ENCODE results near the gene LMF1.
A peak's percentile ranks its signal among the peaks of the same experiment; 100 is the strongest.
"Not testable (repeated sequence)": the region's sequence is repeated elsewhere in the genome, so short reads cannot be mapped to it uniquely, and the experiment has no call there.

The LMF1 gene

DNA sequence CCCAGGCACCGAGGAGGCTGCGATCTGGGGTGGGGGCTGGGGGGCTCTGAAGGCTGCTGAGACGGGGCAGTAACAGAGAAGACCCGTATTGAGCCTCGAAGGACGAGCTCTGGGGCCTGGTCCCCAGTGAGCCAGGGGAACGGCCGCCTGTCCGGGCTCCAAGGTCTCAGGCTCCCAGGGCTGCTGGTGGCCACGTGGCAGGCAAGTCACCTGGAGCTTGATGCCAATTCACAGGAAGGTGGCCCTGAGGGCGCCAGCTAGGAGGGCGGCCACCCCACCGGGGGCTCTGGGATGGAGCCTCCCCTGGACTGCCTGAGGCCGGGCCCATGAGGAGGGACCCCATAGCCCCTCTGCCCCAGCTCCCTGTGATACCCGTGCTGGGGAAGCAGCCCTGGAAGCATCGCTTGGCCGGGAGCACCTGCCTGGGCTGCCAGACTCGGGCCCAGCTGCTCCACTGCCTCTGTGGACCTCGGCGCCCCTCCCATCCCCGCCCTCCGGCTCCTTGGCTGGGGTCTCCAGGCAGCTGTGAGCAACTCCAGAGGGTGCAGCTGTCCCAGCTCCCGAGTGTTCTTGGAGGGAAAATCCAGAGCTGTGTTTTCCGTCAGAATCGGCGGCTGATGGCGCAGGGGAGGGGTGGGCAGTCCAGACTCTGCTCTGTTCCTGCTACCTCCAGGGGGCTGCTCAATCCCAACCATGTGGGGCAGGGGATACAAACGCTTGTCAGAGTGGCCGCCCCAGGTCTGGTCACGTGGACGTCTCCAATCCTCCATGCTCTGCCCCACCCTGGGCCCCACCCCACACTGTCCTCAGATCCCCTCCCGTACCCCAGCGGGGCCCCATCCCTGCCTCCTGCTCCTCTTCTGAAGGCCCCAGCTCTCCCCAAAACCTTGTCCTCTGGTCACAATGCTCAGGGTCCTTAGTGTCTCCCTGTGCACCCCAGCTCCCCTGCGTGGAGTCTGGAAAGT, 103.1 kb downstream of the LMF1 start:
- DNase-seq (ENCODE audit: low spot score), result no peak

- DNase-seq (ENCODE audit: low spot score), result no peak
Measured at GRCh38 chr16:866252-866896, 104.4 kb downstream of the LMF1 start.

DNA sequence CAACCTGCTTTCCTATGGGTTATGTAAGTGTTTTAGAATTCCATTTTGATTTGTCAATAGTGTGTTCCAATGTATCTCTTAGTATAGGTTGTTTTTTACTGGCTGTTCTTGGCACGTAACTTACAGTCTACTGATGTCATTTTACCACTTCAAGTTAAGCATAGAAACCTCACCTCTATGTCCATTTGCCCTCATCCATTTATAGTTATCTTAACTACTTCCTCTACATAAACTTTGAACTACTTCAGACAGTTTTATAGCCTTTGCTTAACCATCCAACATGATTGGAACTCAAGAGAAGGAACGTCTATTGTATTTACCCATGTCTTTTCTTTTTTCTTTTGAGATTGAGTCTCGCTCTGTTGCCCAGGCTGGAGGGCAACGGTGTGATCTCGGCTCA, 105.8 kb downstream of the LMF1 start:
- no peak for DNase-seq (ENCODE audit: low spot score)

DNA sequence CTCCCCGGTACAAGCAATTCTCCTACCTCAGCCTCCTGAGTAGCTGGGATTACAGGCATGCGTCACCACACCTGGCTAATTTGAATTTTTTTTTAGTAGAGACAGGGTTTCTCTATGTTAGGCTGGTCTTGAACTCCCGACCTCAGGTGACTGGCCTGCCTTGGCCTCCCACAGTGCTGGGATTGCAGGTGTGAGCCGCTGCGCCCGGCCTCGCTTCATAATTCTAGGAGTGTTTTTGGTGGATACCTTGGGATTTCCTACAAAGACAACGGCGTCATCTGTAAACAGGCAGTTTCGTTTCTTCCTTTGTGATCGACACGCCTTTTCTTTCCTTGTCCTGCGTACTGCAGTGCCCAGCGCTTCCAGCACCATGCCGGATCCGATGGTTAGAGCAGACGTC, 109.3 kb downstream of the LMF1 start:
- DNase-seq (ENCODE audit: low spot score), result no peak

DNA sequence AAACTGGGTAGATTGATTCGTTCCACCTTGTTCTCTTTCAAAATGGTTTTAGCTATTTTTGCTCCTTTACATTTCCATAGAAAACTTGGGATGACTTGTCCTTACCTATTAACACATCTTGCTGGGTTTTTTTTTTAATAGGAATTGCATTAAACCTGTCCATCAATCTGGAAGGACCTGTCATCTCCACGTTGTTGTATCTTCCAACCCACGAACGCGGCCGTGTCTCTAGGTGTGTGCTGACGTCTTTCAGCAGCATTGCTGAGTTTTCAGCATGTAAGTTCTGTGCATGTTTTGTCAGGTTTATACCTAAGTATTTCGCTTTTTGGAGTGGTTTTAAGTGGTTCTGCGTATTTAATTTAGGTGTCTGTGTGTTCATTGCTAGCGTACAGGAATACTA, 109.9 kb downstream of the LMF1 start:
- DNase-seq (ENCODE audit: low spot score), result no peak

- DNase-seq (ENCODE audit: low spot score), result not testable (repeated sequence)
Measured at GRCh38 chr16:858971-859370, 111.8 kb downstream of the LMF1 start.

DNA sequence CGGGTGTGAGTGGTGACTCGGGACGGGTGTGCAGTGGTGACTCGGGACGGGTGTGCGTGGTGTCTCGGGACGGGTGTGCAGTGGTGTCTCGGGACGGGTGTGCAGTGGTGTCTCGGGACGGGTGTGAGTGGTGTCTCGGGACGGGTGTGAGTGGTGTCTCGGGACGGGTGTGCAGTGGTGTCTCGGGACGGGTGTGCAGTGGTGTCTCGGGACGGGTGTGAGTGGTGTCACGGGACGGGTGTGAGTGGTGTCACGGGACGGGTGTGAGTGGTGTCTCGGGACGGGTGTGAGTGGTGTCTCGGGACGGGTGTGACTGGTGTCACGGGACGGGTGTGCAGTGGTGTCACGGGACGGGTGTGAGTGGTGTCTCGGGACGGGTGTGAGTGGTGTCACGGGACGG, 112.3 kb downstream of the LMF1 start:
- not testable (repeated sequence) for DNase-seq (ENCODE audit: low spot score)

DNA sequence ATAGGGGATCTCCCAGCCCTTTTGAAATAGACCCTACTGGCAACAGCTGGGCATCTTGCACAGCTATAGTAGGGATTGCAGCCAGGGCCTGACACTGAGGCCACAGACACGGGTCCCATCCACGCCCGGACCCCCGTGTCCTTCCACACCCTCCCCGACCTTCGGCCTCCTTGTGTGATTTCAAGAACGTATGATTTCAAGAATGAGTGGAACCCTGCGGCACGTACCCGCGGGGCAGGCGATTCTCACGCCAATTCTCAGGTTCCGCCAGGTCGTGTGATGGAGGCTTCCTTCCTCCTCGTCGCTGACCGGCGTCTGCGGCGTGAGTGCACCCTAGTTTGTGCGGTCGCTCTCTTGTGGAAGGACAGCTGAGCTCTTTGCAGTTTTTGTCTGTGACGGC, 114.0 kb downstream of the LMF1 start:
- DNase-seq (ENCODE audit: low spot score), result no peak

- no peak for DNase-seq (ENCODE audit: low spot score)
Measured at GRCh38 chr16:856101-856500, 114.7 kb downstream of the LMF1 start.

GRCh38 chr16:855471-855870, 115.3 kb downstream of the LMF1 start:
- no peak for DNase-seq (ENCODE audit: low spot score)

GRCh38 chr16:854808-855410, 115.9 kb downstream of the LMF1 start:
- no peak for DNase-seq (ENCODE audit: low spot score)

GRCh38 chr16:853981-854807, 116.6 kb downstream of the LMF1 start:
- no peak for DNase-seq (ENCODE audit: low spot score)

DNA sequence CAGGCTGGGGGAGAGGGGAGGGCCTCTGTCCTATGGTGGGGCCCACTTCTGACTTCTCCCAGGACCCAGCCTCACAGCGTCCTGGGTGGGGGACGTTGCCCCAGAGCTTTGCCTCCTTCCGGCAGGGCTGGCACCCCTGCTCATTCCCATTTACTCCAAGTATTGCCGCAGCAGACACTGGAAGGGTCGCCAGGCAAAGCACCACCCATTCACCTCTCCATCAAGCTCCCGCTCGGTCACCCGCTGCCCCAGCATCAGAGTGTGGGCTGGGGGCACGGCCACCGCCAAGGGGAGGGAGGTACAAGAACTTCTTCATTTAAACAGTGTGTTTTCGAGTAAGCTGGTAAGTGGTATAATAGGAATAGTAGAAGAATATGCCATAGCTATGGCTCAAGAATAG, 117.5 kb downstream of the LMF1 start:
- DNase-seq (ENCODE audit: low spot score), result peak; percentile 15

DNA sequence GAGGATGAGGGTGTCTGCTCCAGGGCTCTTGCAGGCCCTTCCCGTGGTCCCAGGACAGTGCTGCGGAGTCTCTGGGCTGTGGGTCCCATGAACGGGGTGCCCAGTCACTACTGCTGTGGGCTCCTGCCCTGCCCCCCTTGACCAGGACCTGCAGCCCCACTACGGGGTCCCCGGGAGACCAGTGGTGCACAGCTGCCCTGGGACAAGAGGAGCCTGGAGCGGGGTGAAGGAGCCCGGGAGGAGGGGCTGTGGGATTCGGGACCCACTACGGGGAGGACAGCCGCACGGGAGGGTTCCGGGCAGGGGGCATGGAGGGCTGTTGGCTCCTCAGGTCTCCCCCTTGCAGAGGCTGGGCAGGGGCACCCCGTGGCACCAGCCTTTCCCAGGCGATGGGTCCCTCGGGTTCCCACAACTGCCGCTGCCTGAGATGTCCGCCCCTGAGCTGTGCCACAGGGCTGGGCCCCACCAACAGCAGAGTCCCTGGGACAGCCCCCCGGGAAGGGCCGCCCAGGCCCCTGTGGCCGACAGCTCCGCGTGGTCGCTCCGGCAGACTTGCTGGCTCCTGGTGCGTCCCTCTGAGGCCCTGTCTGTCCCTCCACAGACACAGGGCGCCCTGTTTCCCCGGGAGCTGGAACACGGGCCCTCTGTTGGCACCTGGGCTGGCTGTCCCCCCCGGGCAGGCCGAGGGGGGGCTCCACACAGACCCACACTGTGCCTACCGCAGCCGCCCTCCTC, 118.2 kb downstream of the LMF1 start:
- peak; percentile 75 for DNase-seq (ENCODE audit: low spot score)

- DNase-seq (ENCODE audit: low spot score), result no peak
Measured at GRCh38 chr16:851871-852270, 118.9 kb downstream of the LMF1 start.

- DNase-seq (ENCODE audit: low spot score), result no peak
Measured at GRCh38 chr16:851209-851810, 119.5 kb downstream of the LMF1 start.

GRCh38 chr16:850668-851067, 120.1 kb downstream of the LMF1 start:
- DNase-seq (ENCODE audit: low spot score), result no peak

GRCh38 chr16:848510-849253, 122.1 kb downstream of the LMF1 start:
- no peak for DNase-seq (ENCODE audit: low spot score)

- DNase-seq (ENCODE audit: low spot score), result no peak
Measured at GRCh38 chr16:847681-848445, 122.9 kb downstream of the LMF1 start.

Measured in globus pallidus (tissue), 1 donor.